GM12801 (cell line): ENCODE measurements around the gene PDIK1L.

Experiments used
- TF ChIP-seq, protein P1 (sequence below): IDR thresholded peaks from one replicate; pipeline ENCODE4 v1.5.1; 2011; ENCODE audit warnings: control low read depth; ENCODE audit not compliant: insufficient read length; ENCODE audit errors: extremely low read depth

The PDIK1L gene

DNA sequence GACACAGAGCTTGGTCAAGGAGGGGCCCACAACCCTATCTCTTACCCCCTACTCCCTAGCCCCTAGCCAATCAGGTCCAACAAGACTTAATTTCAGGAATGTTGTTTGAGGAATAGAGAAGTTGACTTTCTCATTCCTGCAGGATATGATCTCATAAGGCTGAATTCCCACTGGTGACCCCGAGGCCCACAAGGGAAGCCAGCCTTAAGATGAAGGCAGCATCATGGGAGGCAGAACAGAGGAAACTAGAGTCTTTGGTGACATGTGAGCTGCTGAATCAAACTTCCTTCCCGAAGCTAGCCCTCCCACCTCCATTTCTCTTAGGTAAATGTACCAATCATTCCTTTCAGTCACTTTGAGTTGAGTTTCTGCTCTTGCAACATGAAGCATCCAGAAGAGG, 9.1 kb upstream of the PDIK1L start:
- TF ChIP-seq, protein P1, sequence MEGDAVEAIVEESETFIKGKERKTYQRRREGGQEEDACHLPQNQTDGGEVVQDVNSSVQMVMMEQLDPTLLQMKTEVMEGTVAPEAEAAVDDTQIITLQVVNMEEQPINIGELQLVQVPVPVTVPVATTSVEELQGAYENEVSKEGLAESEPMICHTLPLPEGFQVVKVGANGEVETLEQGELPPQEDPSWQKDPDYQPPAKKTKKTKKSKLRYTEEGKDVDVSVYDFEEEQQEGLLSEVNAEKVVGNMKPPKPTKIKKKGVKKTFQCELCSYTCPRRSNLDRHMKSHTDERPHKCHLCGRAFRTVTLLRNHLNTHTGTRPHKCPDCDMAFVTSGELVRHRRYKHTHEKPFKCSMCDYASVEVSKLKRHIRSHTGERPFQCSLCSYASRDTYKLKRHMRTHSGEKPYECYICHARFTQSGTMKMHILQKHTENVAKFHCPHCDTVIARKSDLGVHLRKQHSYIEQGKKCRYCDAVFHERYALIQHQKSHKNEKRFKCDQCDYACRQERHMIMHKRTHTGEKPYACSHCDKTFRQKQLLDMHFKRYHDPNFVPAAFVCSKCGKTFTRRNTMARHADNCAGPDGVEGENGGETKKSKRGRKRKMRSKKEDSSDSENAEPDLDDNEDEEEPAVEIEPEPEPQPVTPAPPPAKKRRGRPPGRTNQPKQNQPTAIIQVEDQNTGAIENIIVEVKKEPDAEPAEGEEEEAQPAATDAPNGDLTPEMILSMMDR, result no peak

DNA sequence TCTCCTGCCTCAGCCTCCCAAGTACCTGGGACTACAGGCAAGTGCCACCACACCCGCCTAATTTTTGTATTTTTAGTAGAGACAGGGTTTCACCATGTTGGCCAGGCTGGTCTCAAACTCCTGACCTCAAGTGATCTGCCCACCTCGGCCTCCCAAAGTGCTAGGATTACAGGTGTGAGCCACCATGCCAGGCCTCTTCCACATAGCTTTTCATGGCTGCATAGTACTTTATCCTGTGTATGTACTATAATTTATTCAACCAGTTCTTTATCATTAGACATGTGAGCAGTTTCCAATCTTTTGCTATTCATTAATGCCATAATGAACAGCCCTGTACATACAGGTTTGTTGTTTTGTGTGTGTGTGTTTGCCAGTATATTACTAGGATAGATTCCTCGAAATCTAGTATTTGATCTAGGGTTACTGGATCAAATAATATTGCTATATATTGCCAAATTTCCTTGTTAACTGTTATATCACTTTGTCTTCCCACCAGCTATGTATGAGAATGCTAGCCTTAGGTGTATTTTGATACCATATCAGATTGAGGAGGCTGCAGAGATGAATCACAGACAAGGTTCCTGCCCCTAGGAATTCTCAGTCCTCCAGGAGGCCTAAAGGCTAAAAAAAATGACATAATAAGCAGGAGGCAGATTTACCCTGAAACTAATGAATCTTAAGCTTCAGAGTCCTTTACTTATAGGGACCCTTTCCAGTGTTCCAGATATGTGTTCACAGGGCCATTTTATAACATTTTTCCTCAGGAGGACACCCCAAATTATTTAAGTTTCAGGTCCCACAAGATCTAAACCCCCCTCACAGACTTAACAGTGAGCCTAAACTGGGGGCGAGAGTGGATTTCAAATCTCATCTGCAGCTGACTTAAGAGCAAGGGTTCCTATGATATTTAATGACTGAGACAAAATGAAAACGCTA, 2.1 kb upstream of the PDIK1L start:
- TF ChIP-seq, protein P1, result no peak

DNA sequence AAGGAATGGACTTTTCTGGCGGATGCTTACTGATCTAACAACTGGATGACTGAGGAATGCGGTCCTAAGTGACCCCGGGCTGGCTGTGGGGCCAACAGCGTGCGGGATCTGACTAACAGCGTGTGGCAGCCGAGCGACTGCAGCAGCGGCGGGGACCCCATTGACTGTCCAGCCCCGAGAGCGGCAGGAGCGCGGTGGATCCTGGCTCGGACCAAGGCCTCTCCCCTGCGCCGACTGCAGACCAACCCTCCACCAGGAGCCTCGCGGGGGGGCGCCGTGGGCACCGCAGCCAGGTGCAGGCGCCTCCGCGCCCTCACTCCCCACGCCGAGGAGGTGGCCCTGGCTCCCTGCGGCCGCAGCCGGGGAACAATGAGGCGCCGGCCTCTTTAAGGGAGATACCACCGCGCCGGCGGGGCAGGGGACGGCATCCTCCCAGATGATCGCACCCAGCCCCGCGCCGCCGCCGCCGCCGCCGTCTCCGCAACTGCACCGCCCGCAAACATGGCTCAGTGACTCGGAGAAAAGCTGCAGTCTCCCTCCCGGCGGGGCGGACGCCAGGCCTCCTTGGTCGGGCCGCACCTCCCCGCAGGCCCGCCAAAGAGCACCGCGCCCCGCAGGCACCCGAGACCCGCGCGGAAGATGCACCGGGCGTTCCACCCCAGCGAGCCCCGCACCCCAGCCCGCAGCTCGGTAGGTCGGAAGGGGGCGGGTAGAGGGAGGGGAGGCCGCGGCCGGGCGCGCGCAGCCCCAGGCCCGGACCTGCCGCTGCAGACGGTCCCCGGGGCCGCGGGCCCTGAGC, 694 bp upstream of the PDIK1L start:
- TF ChIP-seq, protein P1, result no peak

DNA sequence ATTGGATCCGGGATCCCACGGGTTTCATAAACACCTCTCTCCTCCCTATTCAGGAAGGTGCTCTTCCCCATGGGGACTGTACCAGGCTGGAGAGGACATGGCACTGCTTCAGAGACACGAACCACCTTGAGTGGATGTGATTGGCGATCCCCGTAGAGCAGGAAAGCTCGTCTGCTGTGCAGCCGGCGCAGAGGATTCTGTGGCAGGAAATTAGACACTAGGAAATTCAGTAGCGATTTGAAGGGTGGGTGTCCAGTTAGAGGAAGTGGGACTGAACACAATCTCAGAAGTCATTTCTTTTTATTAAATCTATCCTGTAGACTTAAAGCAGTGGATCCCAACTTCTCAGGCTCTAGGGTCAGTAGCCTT, 767 bp downstream of the PDIK1L start:
- TF ChIP-seq, protein P1, result no peak

DNA sequence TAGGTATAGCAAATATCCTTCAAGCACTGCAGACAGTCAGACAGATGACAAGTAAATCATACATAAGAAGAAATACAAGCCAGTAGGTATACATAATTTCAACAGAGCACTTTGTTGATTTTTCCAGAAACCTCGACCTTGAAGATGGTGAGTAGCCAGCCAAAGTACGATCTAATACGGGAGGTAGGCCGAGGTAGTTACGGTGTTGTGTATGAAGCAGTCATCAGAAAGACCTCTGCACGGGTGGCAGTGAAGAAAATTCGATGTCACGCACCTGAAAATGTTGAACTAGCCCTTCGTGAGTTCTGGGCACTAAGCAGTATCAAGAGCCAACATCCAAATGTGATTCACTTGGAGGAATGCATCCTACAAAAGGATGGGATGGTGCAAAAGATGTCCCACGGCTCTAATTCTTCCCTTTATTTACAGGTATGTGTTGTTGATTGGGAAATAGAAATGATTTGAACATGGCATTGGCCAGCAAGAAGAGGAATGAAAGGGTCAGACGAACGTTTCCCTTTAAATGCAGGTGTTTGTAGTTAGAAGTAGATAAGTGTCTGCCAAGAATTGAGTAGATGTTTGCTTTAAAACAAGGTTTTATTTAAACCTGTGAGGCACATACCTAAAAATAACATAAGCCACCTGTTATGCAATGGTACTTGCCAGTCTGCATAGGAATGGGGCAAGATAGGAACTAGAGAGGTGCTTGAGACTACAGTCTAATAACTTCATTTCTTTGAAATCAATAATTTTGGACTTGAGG, 2.7 kb downstream of the PDIK1L start:
- TF ChIP-seq, protein P1, result no peak

DNA sequence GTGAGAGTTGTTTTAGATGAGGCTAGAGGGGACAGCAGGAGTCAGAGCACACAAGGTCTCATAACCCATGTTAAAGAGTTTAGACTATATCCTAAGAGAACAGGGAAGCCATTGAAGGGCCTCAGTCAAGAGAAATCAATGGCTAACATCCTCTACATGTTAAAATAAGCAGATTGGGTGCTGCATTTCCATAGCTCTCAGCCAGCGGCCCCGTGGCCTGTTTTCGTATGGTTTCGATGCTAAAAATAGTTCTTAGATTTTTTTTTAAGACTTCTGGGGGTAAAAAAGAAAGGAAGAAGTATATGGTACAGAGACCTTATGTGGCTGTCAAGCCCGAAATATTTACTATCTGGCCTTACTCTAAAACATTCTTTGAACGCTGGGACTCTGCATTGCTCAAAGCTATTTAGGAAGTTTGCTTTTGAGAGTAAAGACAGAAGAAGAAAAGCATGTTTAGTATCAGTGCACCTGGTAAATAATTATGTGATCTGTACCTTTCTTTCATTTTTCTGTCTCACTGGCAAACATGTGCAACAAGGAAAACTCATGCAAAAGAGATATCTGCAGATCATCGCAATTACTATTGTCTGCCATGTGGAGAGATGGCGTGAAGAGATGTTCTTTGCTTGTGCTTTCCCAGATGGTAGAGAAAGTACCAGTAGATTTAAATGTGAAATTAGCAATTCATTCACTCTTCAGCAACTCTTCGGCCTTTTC, 8.4 kb downstream of the PDIK1L start:
- TF ChIP-seq, protein P1, result no peak
